MM.1S (cell line): ENCODE data around the gene CEP192.

Experiments
- DNase-seq: peaks from one replicate; pipeline ENCODE4 v3.0.0-alpha.2; 2015
- H2AFZ ChIP-seq: fragments of 300-600 bp; sonication (generic); 2 replicates; pipeline ENCODE4 v1.6.0; 2016; ENCODE audit warnings: antibody characterized with exemption, low read length
- H3F3A ChIP-seq: fragments of 300-600 bp; sonication (generic); 2 replicates; pipeline ENCODE4 v1.6.1; 2016; ENCODE audit warnings: mild to moderate bottlenecking, antibody characterized with exemption, low read length, moderate library complexity, mixed read lengths; ENCODE audit not compliant: insufficient read depth
- H3K27ac ChIP-seq: fragments of 300-600 bp; sonication (generic); 2 replicates; pipeline ENCODE4 v1.5.1; 2016; ENCODE audit warnings: mild to moderate bottlenecking, low read length
- H3K27me3 ChIP-seq: fragments of 300-600 bp; sonication (generic); replicated peaks from 2 replicates; pipeline ENCODE4 v1.6.0; 2016; ENCODE audit warnings: low read length; ENCODE audit not compliant: insufficient read depth
- H3K36me3 ChIP-seq: fragments of 300-600 bp; sonication (generic); replicated peaks from 2 replicates; pipeline ENCODE4 v1.6.1; 2016; ENCODE audit warnings: mild to moderate bottlenecking, low read length, mixed read lengths; ENCODE audit not compliant: insufficient read depth
- H3K4me1 ChIP-seq: fragments of 300-600 bp; sonication (generic); 2 replicates; pipeline ENCODE4 v1.6.1; 2016; ENCODE audit warnings: low read length, mixed read lengths
- H3K4me2 ChIP-seq: fragments of 300-600 bp; sonication (generic); 2 replicates; pipeline ENCODE4 v1.6.0; 2016; ENCODE audit warnings: low read depth, low read length
- H3K4me3 ChIP-seq: fragments of 300-600 bp; sonication (generic); 2 replicates; pipeline ENCODE4 v1.5.1; 2016; ENCODE audit warnings: low read length, mixed read lengths
- H3K79me2 ChIP-seq: fragments of 300-600 bp; sonication (generic); 2 replicates; pipeline ENCODE4 v1.6.1; 2016; ENCODE audit warnings: mixed run types, low read length, mixed read lengths
- H3K9ac ChIP-seq: fragments of 300-600 bp; sonication (generic); 2 replicates; pipeline ENCODE4 v1.6.1; 2016; ENCODE audit warnings: low read length, mixed read lengths
- H3K9me2 ChIP-seq: fragments of 300-600 bp; sonication (generic); replicated peaks from 2 replicates; pipeline ENCODE4 v1.6.1; 2016; ENCODE audit warnings: mild to moderate bottlenecking, low read length, mixed read lengths; ENCODE audit not compliant: insufficient read depth
- H3K9me3 ChIP-seq: fragments of 300-600 bp; sonication (generic); replicated peaks from 2 replicates; pipeline ENCODE4 v1.6.1; 2016; ENCODE audit warnings: mild to moderate bottlenecking, low read length, mixed read lengths; ENCODE audit not compliant: insufficient read depth
- H4K20me1 ChIP-seq: fragments of 300-600 bp; sonication (generic); 2 replicates; pipeline ENCODE4 v1.6.1; 2016; ENCODE audit warnings: mild to moderate bottlenecking, low read length, moderate library complexity, mixed read lengths; ENCODE audit not compliant: insufficient read depth
- EZH2 ChIP-seq: fragments of 300-600 bp; sonication (generic); optimal IDR thresholded peaks from 2 replicates; pipeline ENCODE3; 2017; ENCODE audit warnings: low read depth, mild to moderate bottlenecking, antibody characterized with exemption, low read length, mixed read lengths
- EZH2phosphoT487 ChIP-seq: fragments of 300-600 bp; sonication (generic); IDR thresholded peaks from 2 replicates; pipeline ENCODE4 v1.6.1; 2018; ENCODE audit warnings: antibody characterized with exemption, low read length
- TF ChIP-seq, protein P1 (sequence below): fragments of 300-600 bp; sonication (generic); IDR thresholded peaks from 2 replicates; pipeline ENCODE4 v1.5.1; 2016; ENCODE audit warnings: antibody characterized with exemption, low read length, mixed read lengths

Gene CEP192

DNA sequence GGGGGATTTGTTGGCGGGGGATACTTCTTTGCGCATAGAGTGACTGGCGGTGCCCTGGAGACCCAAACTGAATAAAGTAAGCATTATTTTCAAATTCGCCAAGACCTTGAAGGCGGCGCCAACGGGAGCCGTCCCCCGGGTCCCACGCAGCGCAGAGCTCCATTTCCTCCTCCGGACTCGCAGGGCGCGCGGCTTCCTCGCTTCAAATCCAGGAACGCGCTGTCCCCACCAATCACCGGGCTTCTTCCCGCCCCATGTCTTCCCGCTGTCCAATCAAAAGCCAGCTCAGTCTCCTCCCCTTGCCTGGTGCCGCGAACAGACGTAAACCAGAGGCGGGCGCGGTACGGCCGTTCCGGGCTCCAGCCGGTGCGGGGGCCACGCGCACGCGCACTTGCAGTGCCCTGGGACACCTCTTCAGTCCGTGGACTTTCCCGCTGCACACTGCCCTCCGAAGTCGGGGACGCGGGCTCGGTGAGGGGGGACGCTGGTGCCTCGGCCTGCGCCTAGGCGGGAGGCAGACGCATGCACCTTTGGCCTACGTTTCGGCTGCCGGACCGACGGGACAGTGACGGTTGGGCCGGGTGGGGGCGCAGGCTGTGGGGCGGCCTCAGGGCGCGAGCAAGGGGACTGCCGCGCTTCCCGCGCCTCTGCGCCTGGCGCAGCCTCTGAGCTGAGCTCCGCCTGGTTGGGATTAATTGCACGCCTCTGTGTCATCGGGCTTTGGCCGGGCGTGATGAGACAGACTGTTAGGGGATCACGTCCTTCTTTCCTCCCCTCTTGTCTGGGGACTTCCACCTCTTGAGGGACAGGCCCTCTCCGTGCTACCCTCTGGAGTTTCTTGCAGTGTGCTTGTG is at the start of gene CEP192:
Gene CEP192 (plus strand): TSS at position 396 of the 854 bp plus-strand sequence. CDS start 8,063 bp downstream, outside the sequence.
- H3K9me2 ChIP-seq: no peaks in the 10 kb centered on the region
- peaks cover 50% of the 10 kb centered on the region for H3K79me2 ChIP-seq
- H2AFZ ChIP-seq: peak within 1 kb of the TSS; percentile 94
- DNase-seq: peak; percentile 98
- peak within 1 kb of the TSS; percentile 93 for H3K4me3 ChIP-seq
- peaks cover 14% of the 10 kb centered on the region for H3F3A ChIP-seq
- H3K9me3 ChIP-seq: no peaks in the 10 kb centered on the region
- H3K4me1 ChIP-seq: peaks cover 17% of the 10 kb centered on the region
- H3K27ac ChIP-seq: peak within 1 kb of the TSS; percentile 79
- peak within 1 kb of the TSS; percentile 93 for H3K4me2 ChIP-seq
- no peaks in the 10 kb centered on the region for H3K36me3 ChIP-seq
- peak within 1 kb of the TSS; percentile 89 for H3K9ac ChIP-seq
- TF ChIP-seq EZH2phosphoT487: no peak
- TF ChIP-seq, protein P1, sequence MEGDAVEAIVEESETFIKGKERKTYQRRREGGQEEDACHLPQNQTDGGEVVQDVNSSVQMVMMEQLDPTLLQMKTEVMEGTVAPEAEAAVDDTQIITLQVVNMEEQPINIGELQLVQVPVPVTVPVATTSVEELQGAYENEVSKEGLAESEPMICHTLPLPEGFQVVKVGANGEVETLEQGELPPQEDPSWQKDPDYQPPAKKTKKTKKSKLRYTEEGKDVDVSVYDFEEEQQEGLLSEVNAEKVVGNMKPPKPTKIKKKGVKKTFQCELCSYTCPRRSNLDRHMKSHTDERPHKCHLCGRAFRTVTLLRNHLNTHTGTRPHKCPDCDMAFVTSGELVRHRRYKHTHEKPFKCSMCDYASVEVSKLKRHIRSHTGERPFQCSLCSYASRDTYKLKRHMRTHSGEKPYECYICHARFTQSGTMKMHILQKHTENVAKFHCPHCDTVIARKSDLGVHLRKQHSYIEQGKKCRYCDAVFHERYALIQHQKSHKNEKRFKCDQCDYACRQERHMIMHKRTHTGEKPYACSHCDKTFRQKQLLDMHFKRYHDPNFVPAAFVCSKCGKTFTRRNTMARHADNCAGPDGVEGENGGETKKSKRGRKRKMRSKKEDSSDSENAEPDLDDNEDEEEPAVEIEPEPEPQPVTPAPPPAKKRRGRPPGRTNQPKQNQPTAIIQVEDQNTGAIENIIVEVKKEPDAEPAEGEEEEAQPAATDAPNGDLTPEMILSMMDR: peak; percentile 15
- H3K27me3 ChIP-seq: no peaks in the 10 kb centered on the region
- peaks cover 16% of the 10 kb centered on the region; the same call in 1 of the 2 replicates for H4K20me1 ChIP-seq

- Histone ChIP-seq H3K36me3 (no peaks in the 10 kb centered on the region), H3K4me3 (no peak overlapping the region), H3K79me2 (peaks cover 6% of the 10 kb centered on the region), H3F3A (peaks cover 21% of the 10 kb centered on the region), H4K20me1 (no peaks in the 10 kb centered on the region), H3K9ac (no peak overlapping the region), H3K4me2 (no peak overlapping the region), H3K4me1 (peaks cover 20% of the 10 kb centered on the region), H3K9me2 (no peaks in the 10 kb centered on the region), H3K9me3 (no peaks in the 10 kb centered on the region), H3K27ac (no peak overlapping the region), H2AFZ (no peak overlapping the region), H3K27me3 (no peaks in the 10 kb centered on the region)
- no peak for DNase-seq
- TF ChIP-seq, protein P1: no peak
- TF ChIP-seq EZH2phosphoT487 (no peak), EZH2 (no peak)
Measured at GRCh38 chr18:12943215-12943614, 47.9 kb upstream of the CEP192 start.

- H3K4me1 ChIP-seq: peaks cover 6% of the 10 kb centered on the region
- H3K9me2 ChIP-seq: no peaks in the 10 kb centered on the region
- no peaks in the 10 kb centered on the region for H3K27me3 ChIP-seq
- H3K36me3 ChIP-seq: no peaks in the 10 kb centered on the region
- peaks cover 26% of the 10 kb centered on the region for H3F3A ChIP-seq
- no peak overlapping the region for H3K9ac ChIP-seq
- no peaks in the 10 kb centered on the region for H3K9me3 ChIP-seq
- H3K27ac ChIP-seq: no peak overlapping the region
- no peak overlapping the region for H3K4me3 ChIP-seq
- no peak overlapping the region for H2AFZ ChIP-seq
- no peaks in the 10 kb centered on the region for H4K20me1 ChIP-seq
- TF ChIP-seq EZH2 (no peak), EZH2phosphoT487 (no peak)
- TF ChIP-seq, protein P1: no peak
- no peak overlapping the region for H3K4me2 ChIP-seq
- DNase-seq: no peak
- H3K79me2 ChIP-seq: peaks cover 17% of the 10 kb centered on the region
Measured at GRCh38 chr18:12944709-12945108, 46.5 kb upstream of the CEP192 start.
